ENCODE data around the gene PDXK.

The PDXK gene

DNA sequence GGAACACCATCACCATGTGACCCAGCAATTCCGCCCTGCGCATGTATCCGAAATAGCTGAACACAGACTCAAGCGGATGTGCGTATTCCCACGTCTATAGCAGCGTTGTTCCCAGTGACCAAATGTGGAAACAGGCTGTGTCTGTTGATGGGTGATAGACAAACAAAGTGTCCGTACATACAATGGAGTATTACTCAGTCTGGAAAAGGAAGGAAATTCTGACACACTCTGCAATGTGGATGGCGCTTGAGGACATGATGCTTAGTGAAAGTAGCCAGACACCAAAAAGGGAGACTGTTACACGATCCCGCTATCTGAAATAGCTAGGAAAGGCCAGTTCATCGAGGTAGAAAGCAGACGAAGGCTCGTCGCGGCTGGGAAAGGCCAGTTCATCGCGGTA is 25.8 kb downstream of the PDXK start:
- no peak for DNase-seq

DNA sequence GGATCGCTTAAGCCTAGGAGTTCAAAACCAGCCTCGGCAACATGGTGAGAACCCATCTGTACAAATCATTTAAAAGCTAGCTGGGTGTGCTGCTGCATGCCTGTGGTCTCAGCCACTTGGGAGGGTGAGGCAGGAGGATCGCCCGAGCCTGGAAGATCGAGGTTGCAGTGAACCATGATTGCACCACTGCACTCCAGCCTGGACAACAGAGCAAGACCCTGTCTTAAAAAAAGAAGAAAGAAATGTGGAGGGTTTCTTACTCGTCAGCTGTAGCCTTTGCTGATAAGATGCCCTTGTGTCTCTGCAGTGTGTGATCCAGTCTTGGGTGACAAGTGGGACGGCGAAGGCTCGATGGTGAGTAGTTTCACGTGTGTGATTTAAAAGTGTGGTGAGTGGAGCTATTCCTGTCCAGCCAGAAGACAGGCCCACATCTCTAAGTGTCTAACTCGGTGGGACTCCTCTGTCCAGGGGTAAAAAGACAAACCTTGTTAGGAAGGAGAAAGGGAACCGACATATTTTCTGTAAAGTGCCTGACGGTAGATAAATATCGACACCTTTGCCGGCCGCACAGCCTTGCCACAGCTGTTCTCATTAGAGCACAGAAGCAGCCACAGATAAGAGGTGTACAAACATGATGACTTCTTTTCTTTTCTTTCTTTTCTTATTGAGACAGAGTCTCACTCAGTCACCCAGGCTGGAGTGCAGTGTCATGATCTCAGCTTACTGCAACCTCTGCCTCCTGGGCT is 27.0 kb downstream of the PDXK start:
- no peak for DNase-seq

DNA sequence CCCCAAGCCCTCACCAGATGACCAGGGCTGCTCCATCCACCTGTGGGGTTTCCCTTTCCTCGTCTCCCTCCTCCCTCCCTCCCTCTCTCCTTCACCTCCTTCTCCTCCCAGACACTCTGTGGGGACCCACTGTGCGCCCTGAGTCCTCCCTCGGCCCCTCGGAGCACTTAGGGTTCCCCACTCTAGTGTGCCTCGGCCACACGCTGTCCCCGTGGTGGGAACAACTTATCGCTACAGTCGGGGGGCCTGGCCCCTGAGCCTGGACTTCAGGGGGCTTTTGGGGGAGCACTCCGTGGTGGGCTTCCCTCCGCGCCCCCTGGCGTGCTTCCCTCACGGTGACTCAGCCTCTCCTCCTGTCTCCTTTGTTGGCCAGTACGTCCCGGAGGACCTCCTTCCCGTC is 29.7 kb downstream of the PDXK start:
- no peak for DNase-seq

DNA sequence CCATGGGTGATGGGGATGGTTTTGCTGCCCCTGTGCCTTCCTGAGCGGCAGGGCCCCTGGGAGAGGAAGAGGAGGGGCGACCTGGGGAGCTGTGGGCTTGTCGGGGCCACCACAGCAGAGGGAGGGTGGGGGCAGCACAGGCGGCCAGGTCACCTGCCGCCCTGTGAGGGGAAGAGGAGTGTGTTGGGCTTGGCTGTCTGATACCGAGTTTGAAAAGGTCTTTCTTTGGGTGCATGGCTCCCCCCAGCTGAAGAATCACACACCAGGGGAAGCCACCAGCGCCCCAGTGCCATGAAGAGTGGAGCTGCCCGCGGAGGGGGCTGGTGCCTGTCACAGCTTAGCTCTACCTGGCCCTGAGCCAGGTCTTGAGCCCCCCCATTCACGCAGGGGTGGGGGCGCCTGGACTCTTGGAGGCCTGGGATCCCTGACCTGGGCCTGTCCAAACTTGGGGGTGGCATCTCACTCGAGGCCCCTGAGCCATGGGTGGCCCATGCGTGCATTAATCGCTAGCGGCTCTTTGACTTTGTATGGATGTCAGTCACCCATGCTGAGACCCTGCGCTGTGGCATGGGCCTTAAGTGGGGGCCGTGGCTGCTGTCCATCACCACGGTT is 30.8 kb downstream of the PDXK start:
- DNase-seq = no peak

DNA sequence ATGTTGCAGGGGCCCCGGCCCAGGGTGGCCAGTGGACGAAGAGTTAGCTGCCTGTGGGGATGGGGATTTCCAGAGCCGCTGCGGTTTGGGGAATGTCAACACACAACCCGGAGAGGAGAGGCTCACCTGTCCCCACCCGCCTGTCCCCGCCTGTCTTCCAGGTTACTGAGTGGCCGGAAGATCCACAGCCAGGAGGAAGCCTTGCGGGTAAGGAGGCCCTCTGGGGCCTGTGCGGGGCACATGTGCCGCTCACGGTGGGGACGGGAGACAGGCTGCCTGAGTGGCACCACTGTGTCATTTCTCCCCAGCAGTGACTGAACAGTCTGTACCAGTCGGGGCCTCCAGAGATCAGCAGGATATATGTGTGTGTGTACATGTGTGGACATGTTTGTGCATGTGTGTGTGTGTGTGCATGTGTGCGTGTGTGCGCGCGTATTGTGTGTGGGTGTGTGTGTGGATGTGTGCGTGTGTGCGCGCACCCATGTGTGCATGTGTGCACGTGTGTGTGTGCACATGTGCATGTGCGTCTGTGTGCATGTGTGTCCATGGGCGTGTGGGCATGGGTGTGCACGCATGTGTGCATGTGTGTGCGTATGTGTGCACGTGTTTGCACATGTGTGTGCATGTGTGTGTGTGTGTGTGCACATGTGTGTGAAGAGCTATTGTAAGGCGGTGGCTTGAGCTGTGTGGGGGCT is 31.6 kb downstream of the PDXK start:
- DNase-seq = no peak

DNA sequence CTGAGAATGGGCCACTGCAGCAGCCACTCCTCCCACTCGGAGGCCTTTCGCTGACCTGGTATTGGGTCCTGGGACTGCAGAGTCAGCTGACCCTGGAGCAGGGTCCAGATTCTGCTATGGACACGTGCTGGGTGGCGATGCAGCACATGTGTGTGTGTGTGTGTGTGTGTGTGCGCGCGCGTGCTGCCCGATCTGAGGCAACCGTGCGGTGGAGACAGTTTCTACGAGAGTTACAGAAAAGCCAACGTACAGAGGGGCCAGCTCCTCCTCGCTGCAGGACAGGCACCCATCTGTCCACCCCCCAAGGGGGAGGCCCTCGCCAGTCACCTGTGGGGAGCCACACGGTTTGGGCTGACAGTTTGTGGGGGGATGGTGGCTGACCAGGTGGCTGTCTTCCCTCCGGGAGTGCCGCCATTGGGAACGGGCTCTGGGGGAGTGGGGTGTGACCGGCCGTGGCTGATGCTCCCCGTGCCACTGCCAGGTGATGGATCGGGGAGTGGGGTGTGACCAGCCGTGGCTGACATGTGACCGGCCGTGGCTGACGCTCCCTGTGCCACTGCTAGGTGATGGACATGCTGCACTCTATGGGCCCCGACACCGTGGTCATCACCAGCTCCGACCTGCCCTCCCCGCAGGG is 33.1 kb downstream of the PDXK start:
- DNase-seq = no peak

DNA sequence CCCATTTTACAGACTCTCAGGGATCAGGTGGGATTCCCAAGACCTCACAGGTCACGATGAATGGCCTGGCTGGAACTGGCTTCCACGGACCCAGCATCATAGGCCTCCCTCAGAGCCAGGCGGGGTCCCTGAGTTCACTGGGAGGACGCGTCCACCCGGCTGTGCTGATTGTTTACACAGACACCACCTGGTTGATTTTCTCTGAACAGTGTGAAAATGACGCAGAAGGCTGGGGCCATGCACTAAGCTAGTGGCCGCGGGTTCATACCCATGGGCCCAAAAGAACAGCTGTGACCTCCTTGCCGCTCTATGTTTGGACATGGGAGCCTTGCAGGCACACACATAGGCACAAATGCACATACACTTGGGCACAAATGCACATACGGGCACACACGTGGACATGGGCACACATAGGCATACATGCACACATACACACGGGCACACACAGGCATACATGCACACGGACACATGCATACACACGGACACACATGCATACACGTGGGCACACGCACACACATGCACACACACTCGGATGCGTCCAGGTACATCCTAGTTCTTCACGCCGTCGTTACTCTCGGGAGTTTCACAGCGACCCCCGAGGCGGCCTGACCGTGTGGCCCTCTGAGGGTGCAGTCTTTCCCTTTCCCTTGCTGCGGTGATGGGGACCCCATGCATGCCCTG is 34.0 kb downstream of the PDXK start:
- DNase-seq = no peak

DNA sequence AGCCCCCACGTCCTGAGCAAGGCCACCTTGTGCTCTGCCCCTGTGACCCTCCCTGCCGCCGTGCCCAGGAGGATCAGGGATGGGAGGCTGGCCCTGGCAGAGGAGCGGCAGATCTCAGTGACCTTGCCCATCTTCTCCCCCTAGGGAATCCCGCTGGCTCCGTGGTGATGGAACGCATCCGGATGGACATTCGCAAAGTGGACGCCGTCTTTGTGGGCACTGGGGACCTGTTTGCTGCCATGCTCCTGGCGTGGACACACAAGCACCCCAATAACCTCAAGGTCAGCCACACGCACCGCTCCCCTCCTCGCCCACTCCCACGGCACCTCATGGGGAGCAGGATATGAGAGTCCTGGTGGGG is 34.5 kb downstream of the PDXK start:
- no peak for DNase-seq

DNA sequence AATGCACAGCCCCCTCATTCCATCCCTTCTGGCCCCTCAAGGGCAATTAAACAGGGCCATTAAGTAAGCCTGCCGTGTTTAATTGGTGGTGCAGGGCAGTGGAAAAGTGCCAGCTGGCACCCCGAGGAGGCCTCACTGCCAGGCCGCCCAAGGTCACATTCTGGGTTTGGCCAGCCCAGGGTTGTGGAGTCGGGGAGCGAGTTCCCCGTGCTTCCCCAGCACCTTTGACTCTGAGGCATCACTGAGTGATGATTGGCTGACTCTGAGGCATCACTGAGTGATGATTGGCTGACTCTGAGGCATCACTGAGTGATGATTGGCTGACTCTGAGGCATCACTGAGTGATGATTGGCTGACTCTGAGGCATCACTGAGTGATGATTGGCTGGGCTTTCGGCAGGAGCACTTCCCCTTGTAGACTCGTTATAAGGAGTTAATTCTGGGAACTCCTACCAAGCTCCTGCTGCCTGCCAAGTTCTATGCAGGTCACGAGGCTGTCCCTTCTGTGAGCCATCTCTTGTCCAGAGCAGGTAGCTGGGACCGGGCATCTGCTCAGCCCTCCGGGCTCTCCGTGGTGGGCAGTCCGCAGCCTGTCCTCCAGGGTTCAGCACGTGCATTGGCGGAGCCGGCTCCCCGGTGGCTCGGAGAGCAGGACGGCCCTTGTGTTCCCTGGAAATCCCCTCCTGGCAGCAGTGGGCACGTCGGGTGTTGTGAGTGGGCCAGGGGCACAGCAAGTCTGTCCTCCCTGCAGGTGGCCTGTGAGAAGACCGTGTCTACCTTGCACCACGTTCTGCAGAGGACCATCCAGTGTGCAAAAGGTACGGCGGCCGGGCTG is 36.2 kb downstream of the PDXK start:
- no peak for DNase-seq

DNA sequence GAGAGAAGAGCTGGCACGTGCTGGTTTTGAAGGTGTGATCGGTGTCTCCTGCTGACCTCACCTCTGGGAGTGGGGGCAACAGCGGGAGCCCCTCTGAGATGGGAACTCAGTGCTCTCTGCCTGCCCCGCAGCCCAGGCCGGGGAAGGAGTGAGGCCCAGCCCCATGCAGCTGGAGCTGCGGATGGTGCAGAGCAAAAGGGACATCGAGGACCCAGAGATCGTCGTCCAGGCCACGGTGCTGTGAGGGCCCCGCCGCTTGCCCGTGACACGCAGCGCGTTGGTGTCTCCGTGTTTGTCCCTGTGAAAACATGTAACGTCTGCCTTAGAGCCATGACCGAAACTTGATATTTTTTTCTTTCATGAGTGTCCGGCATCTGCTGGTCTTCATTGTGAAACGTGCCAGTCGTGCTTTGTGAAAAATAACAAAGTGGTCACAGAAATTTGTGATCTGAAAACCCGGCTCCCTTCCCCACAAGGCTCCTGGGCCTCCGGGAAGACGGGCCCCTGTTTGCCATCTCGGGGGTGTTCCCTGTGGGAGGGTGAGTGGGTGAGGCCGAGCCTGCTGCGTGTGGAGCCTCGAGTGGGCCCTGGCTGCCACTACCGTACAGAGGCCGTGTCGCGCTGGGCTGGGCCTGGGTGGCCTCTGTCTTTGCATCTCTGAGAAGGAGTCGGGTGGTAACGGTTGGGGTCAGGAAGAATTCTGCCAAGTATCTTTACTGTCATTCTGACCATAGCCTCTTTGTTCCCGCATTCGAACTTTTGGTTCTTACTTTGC is 37.1 kb downstream of the PDXK start:
- no peak for DNase-seq

DNA sequence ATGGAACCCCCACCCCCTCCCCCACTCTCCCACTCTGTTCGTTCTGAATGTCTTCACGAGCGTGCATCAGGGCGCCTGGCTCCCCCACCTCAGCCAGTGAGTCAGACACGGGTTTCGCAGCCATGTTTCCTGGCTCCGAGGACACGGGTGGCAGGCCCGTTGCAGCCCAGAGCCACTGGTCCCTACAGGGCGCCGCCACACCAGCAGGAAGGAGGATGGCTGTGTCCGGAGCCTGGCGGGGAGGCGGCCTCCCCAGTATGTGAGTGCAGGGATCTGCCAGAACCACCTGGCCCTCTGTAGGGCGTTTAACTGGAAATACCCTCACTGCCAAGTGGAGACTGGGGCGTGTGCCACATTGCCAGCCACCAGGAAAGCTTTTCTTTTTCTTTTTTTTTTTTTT is 38.7 kb downstream of the PDXK start:
- no peak for DNase-seq

DNA sequence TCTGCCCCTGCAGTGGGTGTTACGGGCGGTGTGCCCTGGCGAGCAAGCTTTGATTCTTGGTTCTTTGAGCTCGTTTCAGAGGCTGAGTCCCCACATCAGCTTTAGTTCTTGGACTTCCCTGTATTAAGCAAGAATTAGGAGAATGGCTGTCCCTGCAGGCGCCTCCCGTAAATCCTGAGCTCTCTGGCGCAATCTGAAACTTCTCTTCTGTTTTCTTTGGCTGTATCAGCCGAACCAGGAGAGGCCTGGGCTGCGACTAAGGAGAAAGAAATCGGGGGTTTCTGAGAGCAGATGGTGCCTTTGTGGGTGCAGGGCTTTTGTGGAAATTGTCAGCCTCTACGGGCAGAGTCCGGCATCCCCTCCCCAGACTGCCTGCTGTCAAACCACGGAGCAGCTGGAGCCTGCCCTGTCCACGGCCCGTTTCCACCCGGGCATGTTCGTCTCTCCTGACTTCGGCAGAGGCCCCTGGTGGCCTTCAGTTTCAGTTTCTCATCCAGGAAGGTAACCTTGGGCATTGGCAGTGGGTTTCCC is 39.2 kb downstream of the PDXK start:
- no peak for DNase-seq

DNA sequence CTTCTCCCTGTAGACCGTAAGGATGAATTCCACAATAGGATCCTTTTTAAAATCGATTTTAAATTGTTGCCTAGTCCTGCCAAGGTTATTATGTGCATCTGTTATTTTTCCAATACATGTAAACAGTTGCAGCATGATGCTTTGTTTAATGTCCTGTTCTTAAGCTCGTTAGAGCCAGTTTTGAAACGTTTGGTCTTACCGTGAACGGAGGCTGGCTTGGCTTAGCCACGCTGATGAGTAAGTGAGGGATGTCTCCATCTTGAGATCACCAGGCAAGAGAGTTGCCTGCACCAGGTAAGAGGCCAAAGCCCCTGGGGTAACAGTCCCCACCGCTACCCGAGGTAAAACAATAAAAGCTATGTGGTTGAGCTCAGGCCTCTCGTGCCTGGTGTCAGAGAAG is 39.9 kb downstream of the PDXK start:
- no peak for DNase-seq

DNA sequence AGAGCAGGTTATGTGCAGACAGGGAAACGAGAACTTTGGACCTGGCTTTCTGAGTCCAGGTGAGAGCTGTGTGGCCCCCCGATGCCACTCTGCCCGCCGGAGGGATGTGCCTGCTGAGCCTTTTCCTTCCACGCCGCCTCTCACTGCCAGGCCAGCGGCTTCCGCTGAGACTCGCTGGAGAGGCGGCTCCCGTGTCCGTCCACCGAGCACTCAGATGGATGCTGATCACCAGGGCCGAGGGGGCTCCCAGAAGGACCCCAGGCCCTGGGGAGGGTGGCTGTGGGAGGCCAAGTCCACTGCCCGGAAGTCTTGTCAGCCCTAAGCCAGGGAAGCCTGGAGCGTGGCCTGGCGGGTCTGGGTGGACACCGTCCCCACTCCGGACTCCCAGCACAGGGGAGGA is 40.7 kb downstream of the PDXK start:
- no peak for DNase-seq

DNA sequence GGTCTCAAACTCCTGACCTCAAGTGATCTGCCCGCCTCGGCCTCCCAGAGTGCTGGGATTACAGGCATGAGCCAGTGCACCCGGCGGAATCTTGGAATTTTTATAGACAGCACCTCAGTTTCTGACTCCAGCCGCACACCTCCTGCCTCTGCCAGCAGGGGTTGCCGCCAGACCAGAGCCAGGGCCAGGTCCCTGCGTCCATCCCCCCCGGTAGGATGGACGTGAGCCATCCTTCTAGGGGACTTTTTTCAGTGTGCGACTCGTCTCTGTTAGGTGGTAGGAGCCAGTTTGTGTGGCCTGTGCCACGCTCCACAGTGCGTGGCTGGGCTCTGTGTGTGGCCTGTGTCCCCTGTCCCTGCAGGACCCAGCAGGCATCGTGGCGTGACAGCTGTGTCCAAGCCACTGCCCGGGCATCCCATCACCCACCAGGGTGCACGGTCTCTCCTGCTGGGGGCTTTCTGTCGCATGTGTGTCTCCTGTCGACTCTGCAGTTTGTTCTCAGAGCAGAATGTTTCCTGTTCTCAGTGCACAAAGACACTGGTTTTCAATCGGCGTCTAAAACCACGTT is 41.5 kb downstream of the PDXK start:
- no peak for DNase-seq

DNA sequence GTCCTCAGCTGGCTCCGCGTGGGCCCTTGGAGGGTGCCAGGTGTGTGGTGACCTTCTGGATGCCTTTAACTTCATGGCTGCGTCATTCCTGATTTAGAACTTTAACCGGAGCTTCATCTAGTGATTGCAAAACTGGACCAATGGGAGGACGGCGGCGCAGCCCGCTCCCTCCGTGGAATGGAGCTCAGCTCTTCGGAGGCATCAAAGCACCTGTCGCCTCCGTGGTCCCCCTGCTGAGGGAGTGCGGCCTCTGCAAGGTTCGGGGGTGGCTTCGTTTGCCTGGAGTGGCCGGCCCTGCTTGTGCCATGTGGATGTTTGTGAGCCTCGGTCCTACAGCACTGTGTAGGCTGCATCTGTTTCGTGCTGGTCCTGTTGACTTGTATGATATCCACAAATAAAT is 43.0 kb downstream of the PDXK start:
- DNase-seq = no peak

DNA sequence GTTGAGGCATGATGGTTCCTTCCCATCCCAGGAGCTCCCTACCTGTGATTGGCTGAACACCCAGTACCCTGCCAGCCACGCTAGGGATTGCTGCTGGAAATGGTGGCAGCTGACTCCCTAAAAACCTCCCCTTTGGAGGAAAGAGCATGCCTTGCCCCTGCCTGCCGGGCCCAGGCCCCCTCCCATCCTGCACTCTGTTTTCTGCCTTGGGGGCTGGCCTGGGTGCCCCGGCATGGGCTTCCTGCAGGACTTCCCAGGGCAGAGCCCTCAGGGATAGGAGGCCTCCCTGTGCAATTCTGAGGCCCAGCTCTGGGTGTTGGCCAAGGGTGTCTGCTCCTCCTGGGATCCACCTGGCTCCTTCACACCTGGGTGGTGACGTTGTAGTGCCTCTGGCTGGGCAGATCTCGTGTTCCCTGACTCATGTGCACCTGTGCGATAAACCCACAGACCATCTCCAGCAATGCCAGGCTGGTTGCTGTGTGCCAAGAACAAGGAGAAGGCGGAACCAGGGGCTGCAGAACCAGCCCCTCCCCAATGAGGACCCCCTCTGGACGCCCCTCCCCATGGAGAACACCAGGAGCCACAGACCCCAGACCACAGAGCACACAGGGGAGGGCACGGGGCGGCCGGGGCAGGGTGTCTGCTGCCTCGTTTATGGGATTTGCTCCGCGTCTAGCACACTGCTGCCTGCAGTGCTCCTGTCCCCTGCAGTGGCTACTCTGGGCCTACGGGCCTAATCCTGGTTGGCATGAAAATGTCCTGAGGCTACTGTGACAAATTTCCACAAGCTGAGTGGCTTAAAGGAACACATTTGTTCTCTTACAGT is 43.6 kb downstream of the PDXK start:
- DNase-seq = no peak

DNA sequence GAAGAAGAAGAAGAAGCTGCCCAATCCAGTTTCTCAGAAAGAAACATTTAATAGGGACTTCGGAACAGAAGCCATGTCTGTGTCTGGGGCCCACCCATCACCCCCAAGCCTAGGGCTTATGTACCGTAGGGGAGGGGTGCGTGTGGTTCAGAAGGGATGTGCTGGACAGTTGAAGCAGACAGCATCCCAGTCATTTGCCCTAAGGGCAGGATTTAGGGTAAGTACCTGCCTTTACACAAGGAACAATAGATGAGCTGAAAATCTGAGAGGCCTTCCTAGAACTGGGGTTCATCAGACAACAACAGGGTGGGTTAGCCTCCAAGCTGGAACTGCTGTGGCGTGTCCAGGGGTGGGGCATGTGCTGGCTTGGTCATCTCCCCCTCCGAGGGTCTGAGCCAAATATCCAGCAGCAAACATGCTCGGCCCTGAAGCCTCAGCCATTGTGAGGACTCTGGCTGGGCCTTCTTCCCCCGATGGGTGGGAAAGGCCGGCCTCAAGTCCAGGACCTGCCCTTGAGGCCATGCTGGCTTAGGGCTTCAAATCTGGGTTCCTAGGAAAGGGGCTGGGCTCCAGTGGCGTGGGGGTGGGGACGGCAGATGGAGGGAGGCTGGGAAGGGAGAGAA is 45.1 kb downstream of the PDXK start:
- DNase-seq = no peak
